ENCODE measurements around the gene CMTR2.

- no peak for TF ChIP-seq REST (IDR thresholded peaks at IDR 0.05; ENCODE audit: unreplicated experiment)
- TF ChIP-seq, protein P1, sequence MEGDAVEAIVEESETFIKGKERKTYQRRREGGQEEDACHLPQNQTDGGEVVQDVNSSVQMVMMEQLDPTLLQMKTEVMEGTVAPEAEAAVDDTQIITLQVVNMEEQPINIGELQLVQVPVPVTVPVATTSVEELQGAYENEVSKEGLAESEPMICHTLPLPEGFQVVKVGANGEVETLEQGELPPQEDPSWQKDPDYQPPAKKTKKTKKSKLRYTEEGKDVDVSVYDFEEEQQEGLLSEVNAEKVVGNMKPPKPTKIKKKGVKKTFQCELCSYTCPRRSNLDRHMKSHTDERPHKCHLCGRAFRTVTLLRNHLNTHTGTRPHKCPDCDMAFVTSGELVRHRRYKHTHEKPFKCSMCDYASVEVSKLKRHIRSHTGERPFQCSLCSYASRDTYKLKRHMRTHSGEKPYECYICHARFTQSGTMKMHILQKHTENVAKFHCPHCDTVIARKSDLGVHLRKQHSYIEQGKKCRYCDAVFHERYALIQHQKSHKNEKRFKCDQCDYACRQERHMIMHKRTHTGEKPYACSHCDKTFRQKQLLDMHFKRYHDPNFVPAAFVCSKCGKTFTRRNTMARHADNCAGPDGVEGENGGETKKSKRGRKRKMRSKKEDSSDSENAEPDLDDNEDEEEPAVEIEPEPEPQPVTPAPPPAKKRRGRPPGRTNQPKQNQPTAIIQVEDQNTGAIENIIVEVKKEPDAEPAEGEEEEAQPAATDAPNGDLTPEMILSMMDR (conservative IDR thresholded peaks at IDR 0.05; ENCODE audit: low read depth in 2 of 2) = no peak
- no peak for TF ChIP-seq POLR2AphosphoS5 (IDR thresholded peaks at IDR 0.05; ENCODE audit: low read depth)
- TF ChIP-seq EZH2 (IDR thresholded peaks at IDR 0.05; ENCODE audit: low read depth, unreplicated experiment) = no peak
Measured at GRCh38 chr16:71287911-71288310, 1.3 kb downstream of the CMTR2 start.
